Neural crest cell (in vitro differentiated cells): ENCODE measurements around the gene OSBPL8. TPM values are rescaled to one million over a fixed set of nuclear protein-coding genes. Genes with fewer than 3 reads are reported as not detected.

Experiments used
- DNase-seq: peaks from one replicate; pipeline ENCODE4 v3.0.0; 2021; ENCODE audit warnings: low read depth, mixed read lengths, low spot score
- H3K27ac Mint-ChIP-seq: one replicate; pipeline ENCODE4 v1.8.0; 2021; ENCODE audit warnings: mild to moderate bottlenecking, mixed read lengths; ENCODE audit not compliant: unreplicated experiment
- H3K27me3 Mint-ChIP-seq: 2 replicates; pipeline ENCODE4 v1.8.0; 2021; ENCODE audit warnings: low read depth, mild to moderate bottlenecking, mixed read lengths
- H3K36me3 Mint-ChIP-seq: 2 replicates; pipeline ENCODE4 v1.8.0; 2021; ENCODE audit warnings: low read depth, mild to moderate bottlenecking, mixed read lengths
- H3K4me1 Mint-ChIP-seq: 2 replicates; pipeline ENCODE4 v1.8.0; 2021; ENCODE audit warnings: mixed read lengths
- H3K4me3 Mint-ChIP-seq: one replicate; pipeline ENCODE4 v1.8.0; 2021; ENCODE audit warnings: mild to moderate bottlenecking, mixed read lengths
- H3K9me3 Mint-ChIP-seq: 2 replicates; pipeline ENCODE4 v1.8.0; 2021; ENCODE audit warnings: mixed read lengths
- total RNA-seq: library from RNA; stranded (reverse); gene quantifications from 2 replicates; pipeline ENCODE4 v1.2.1, GENCODE V29; 2021
- TF ChIP-seq, protein P1 (sequence below): fragments of 200-600 bp; sonication (generic); conservative IDR thresholded peaks from 2 replicates; pipeline ENCODE4 v1.5.0; 2021; ENCODE audit warnings: antibody characterized with exemption, mild to moderate bottlenecking

OSBPL8 gene
- total RNA-seq, 1 donor from 2014 or later = 75.8 TPM

DNA sequence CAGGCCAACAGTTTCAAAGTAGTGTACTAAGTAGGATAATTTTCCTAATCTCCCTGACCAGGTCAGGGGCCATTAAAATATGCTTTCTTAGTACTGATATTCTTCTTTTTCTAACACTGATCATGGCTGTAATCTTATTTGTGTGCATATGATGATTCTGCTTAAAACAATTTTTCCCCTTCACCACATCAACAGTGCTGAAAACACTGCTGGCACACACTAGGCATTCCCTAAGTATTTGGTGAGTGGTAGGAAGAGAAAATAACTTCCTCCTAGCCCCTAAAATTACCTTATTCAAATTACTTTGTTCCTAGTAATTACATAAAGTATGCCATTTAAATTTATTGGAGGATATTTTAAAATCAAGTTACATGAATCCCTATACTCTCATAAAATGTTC, 161.5 kb downstream of the OSBPL8 start:
- TF ChIP-seq, protein P1, sequence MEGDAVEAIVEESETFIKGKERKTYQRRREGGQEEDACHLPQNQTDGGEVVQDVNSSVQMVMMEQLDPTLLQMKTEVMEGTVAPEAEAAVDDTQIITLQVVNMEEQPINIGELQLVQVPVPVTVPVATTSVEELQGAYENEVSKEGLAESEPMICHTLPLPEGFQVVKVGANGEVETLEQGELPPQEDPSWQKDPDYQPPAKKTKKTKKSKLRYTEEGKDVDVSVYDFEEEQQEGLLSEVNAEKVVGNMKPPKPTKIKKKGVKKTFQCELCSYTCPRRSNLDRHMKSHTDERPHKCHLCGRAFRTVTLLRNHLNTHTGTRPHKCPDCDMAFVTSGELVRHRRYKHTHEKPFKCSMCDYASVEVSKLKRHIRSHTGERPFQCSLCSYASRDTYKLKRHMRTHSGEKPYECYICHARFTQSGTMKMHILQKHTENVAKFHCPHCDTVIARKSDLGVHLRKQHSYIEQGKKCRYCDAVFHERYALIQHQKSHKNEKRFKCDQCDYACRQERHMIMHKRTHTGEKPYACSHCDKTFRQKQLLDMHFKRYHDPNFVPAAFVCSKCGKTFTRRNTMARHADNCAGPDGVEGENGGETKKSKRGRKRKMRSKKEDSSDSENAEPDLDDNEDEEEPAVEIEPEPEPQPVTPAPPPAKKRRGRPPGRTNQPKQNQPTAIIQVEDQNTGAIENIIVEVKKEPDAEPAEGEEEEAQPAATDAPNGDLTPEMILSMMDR = no peak
- DNase-seq = no peak
- Mint-ChIP-seq H3K36me3 (peaks cover 2% of the 10 kb centered on the region), H3K4me3 (no peak overlapping the region), H3K4me1 (no peaks in the 10 kb centered on the region), H3K27me3 (no peaks in the 10 kb centered on the region), H3K27ac (no peak overlapping the region), H3K9me3 (no peaks in the 10 kb centered on the region)

DNA sequence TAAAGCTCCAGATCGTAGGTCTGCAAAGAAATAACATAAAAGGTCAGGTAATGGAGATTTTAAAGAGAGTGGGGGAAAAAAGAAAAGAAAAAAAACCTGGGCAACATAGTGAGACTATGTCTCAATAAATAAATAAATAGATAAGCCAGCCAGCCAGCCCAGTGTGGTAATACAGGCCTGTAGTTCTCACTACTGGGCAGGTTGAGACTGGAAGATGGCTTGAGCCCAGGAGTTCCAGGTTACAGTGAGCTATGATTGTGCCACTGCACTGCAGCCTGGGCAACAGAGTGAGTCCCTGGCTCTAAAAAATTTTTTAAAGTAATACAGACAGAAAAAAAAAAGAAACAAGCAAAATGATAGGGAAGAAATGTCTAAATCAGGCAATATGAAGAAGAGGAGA, 168.1 kb downstream of the OSBPL8 start:
- DNase-seq = no peak
- Mint-ChIP-seq H3K36me3 (no peaks in the 10 kb centered on the region), H3K27me3 (no peaks in the 10 kb centered on the region), H3K4me1 (no peaks in the 10 kb centered on the region), H3K4me3 (no peak overlapping the region), H3K9me3 (no peaks in the 10 kb centered on the region), H3K27ac (no peak overlapping the region)
- TF ChIP-seq, protein P1 = no peak

DNA sequence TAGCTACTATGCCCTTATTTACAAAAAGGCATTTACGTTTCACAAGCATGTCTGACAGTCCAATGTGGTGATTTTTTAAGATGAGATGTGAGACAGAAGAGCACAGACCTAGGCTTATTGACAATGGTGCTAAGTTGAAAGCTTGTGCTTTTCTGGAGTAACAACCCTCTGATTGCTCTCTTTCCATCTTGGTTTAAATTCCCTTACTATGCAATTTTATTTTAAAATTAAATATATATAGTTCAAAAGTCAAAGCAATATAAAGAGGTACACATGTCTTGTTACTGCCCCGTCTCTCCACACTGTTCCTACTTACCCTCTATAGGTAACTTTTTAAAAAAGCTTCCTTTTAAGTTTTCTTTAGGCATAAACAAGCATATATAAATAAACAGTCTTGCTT, 172.0 kb downstream of the OSBPL8 start:
- Mint-ChIP-seq H3K4me3 (no peak overlapping the region), H3K27ac (no peak overlapping the region), H3K9me3 (no peaks in the 10 kb centered on the region), H3K27me3 (no peaks in the 10 kb centered on the region), H3K36me3 (no peaks in the 10 kb centered on the region), H3K4me1 (no peaks in the 10 kb centered on the region)
- TF ChIP-seq, protein P1 = no peak
- DNase-seq = no peak

DNA sequence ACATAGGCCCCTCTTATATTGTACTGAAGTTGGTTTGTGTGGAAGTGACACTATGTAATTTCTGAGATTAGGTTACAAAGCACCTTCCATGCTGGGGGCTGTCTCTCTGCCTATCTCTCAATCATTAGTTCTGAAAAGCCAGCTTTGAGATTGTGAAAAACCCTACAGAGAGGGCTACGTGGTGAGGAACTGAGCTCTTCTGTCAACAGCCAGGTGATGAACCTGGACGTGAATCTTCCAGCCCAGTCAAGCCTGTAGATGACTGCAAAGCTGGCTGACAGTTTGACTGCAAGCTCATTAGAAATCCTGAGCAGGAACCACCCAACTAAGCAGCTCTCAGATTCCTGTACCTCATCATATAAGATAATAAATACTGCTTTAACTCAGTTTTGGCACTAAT, 175.0 kb downstream of the OSBPL8 start:
- Mint-ChIP-seq H3K4me3 (no peak overlapping the region), H3K9me3 (no peaks in the 10 kb centered on the region), H3K4me1 (no peaks in the 10 kb centered on the region), H3K36me3 (no peaks in the 10 kb centered on the region), H3K27ac (no peak overlapping the region), H3K27me3 (no peaks in the 10 kb centered on the region)
- TF ChIP-seq, protein P1 = no peak
- DNase-seq = no peak

DNA sequence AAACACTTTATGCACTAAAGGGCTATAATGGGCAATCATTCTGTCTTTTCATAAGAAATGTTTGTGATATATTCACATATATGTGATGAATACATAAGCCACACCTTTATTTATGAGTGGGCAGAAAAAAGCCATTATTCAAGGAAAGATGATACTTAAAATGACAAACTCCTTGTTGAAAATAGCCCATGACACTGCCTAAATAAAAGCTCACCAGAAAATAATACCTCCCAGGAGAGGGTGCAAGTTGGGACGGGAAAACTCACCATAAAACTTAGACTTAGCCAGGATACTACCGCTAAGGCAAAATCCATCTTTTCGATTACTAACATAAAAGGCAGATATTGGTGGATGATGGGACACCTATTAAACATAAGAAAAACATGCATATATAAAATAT, 175.6 kb downstream of the OSBPL8 start:
- no peaks in the 10 kb centered on the region for H3K27me3 Mint-ChIP-seq

More for the DNA sequence above, 175.6 kb downstream of the OSBPL8 start:
- H3K36me3 Mint-ChIP-seq = no peaks in the 10 kb centered on the region
- H3K9me3 Mint-ChIP-seq = no peaks in the 10 kb centered on the region
- TF ChIP-seq, protein P1 = no peak
- H3K4me3 Mint-ChIP-seq = no peak overlapping the region
- no peak for DNase-seq
- H3K27ac Mint-ChIP-seq = no peak overlapping the region
- H3K4me1 Mint-ChIP-seq = no peaks in the 10 kb centered on the region
